Glutamatergic neuron (in vitro differentiated cells): Measurements from ENCODE around the gene WDR38. TPM values are rescaled to one million over a fixed set of nuclear protein-coding genes. Genes with fewer than 3 reads are reported as not detected.

Source experiments
- DNase-seq: peaks from one replicate; pipeline ENCODE4 v3.0.0; 2022
- H3K27ac Mint-ChIP-seq: one replicate; pipeline ENCODE4 v1.8.0; 2020; ENCODE audit warnings: mild to moderate bottlenecking, mixed read lengths, inconsistent platforms; ENCODE audit not compliant: unreplicated experiment
- H3K27me3 Mint-ChIP-seq: one replicate; pipeline ENCODE4 v1.8.0; 2020; ENCODE audit warnings: mild to moderate bottlenecking, moderate library complexity, mixed read lengths, inconsistent platforms; ENCODE audit not compliant: unreplicated experiment
- H3K36me3 Mint-ChIP-seq: one replicate; pipeline ENCODE4 v1.8.0; 2020; ENCODE audit warnings: mild to moderate bottlenecking, mixed read lengths, inconsistent platforms; ENCODE audit not compliant: unreplicated experiment
- H3K4me1 Mint-ChIP-seq: one replicate; pipeline ENCODE4 v1.8.0; 2020; ENCODE audit warnings: mild to moderate bottlenecking, low read depth, mixed read lengths, inconsistent platforms; ENCODE audit not compliant: unreplicated experiment
- H3K4me3 Mint-ChIP-seq: one replicate; pipeline ENCODE4 v1.8.0; 2020; ENCODE audit warnings: mild to moderate bottlenecking, mixed read lengths, inconsistent platforms; ENCODE audit not compliant: unreplicated experiment
- H3K9me3 Mint-ChIP-seq: one replicate; pipeline ENCODE4 v1.8.0; 2020; ENCODE audit warnings: mild to moderate bottlenecking, moderate library complexity, mixed read lengths, inconsistent platforms; ENCODE audit not compliant: unreplicated experiment
- long read RNA-seq: library from polyadenylated mRNA; unstranded; transcript quantifications from one replicate; pipeline ENCODE4 v2.0.0, GENCODE V29; 2020; ENCODE audit not compliant: unreplicated experiment
- total RNA-seq: library from RNA; stranded (reverse); fragmentation: NEBNext Ultra II Directional; extraction: Animal tissue kit (Norgen Biotek cat#: 25700); gene quantifications from one replicate; pipeline ENCODE4 v1.2.1, GENCODE V29; 2021; ENCODE audit not compliant: unreplicated experiment
- TF ChIP-seq, protein P1 (sequence below): fragments of 200-600 bp; sonication (generic); IDR thresholded peaks from one replicate; pipeline ENCODE4 v1.5.0; 2021; ENCODE audit not compliant: partially characterized antibody, unreplicated experiment

The WDR38 gene
- total RNA-seq, result not detected
- long read RNA-seq, result 0 reads

DNA sequence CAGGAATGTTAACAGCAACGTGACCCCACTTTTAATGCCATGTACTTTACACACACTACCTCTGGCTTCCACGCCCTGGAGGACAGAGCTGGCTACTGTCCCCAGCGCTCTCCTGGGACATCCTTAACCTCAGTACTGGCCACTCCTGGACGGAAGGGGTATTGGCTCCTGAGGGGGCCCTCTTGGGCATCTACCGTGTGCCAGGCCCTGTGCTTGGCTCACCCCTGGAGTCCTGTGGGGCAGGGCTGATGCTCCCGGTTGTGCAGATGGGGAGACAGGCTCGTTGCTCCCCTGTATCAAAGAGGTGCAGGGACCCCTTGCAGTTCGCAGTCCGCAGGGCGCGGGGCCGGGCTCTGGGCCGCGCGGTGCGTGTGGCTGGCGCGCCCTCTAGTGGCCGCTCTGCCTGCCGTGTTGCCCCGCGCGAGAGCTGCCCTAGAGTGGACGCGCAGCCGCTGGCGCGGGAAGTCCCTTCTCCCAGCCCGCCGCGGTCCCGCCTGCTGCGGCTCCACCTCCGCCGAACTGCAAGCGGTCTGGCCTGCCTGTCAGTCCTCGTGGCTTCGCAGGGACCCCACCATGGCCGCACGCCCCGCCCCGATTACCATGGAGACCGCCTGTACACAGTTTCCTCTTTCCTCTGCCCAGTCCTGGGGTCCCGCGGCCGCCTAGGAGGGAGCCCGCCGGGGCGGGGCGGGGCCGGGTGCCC is at the start of gene WDR38:
WDR38 (plus strand) TSS at position 632 of the 703 bp plus-strand sequence. CDS start 72 bp downstream, outside the sequence.
- TF ChIP-seq, protein P1, sequence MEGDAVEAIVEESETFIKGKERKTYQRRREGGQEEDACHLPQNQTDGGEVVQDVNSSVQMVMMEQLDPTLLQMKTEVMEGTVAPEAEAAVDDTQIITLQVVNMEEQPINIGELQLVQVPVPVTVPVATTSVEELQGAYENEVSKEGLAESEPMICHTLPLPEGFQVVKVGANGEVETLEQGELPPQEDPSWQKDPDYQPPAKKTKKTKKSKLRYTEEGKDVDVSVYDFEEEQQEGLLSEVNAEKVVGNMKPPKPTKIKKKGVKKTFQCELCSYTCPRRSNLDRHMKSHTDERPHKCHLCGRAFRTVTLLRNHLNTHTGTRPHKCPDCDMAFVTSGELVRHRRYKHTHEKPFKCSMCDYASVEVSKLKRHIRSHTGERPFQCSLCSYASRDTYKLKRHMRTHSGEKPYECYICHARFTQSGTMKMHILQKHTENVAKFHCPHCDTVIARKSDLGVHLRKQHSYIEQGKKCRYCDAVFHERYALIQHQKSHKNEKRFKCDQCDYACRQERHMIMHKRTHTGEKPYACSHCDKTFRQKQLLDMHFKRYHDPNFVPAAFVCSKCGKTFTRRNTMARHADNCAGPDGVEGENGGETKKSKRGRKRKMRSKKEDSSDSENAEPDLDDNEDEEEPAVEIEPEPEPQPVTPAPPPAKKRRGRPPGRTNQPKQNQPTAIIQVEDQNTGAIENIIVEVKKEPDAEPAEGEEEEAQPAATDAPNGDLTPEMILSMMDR, result peak; percentile 99
- peak; percentile 78 for DNase-seq
- H3K27ac Mint-ChIP-seq, result no peak within 1 kb of the TSS
- H3K36me3 Mint-ChIP-seq, result no peaks in the 10 kb centered on the region
- peaks cover 3% of the 10 kb centered on the region for H3K4me1 Mint-ChIP-seq
- peak within 1 kb of the TSS; percentile 59 for H3K4me3 Mint-ChIP-seq
- H3K27me3 Mint-ChIP-seq, result no peaks in the 10 kb centered on the region
- peaks cover 4% of the 10 kb centered on the region for H3K9me3 Mint-ChIP-seq

- Mint-ChIP-seq H3K4me1 (no peaks in the 10 kb centered on the region), H3K4me3 (no peak overlapping the region), H3K27me3 (peaks cover 6% of the 10 kb centered on the region), H3K9me3 (peaks cover 1% of the 10 kb centered on the region), H3K36me3 (no peaks in the 10 kb centered on the region), H3K27ac (no peak overlapping the region)
- no peak for DNase-seq
- TF ChIP-seq, protein P1, result no peak
Measured at GRCh38 chr9:124803911-124804310, 49.3 kb upstream of the WDR38 start.

GRCh38 chr9:124805186-124805585 is 48.1 kb upstream of the WDR38 start:
- Mint-ChIP-seq H3K36me3 (no peaks in the 10 kb centered on the region), H3K27me3 (peaks cover 6% of the 10 kb centered on the region), H3K4me1 (no peaks in the 10 kb centered on the region)

DNA sequence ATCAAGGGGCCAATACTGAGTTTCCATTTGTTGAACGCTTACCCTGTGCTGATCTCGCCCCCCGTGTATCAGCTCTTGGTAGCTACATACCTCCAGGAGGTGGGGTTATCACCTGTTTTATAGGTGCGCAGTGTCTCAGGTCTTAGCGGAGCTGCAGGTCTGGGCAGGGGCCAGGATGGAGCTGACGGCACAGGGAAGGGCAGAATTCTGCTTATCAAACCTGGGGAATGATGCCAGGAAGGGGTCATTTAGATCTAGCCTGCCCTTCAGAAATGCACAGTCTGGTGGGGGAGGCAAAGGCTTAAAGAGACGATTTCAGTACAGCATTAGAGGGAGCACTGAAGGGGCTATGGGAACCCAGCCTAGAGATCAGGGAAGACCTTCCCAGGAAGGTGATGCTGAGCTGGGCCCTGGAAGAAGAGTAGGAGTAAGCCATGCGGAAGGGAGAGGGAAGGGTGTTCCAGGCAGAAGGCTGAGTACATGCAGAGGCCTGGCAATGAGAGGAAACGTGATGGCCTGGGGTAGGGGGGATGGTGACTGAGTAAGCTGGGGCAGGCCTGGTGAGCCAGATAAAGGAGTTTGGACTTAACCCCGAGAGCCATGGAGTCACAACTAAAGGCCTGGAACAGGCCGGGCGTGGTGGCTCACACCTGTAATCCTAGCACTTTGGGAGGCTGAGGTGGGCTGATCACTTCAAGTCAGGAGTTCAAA is 44.9 kb upstream of the WDR38 start:
- Mint-ChIP-seq H3K27ac (no peak overlapping the region), H3K9me3 (peaks cover 5% of the 10 kb centered on the region), H3K4me3 (no peak overlapping the region), H3K4me1 (peaks cover 2% of the 10 kb centered on the region), H3K27me3 (peaks cover 2% of the 10 kb centered on the region), H3K36me3 (no peaks in the 10 kb centered on the region)
- TF ChIP-seq, protein P1, result no peak
- no peak for DNase-seq

More at GRCh38 chr9:124805186-124805585, 48.1 kb upstream of the WDR38 start:
- TF ChIP-seq, protein P1, result no peak
- Mint-ChIP-seq H3K27ac (no peak overlapping the region), H3K4me3 (no peak overlapping the region), H3K9me3 (peaks cover 1% of the 10 kb centered on the region)
- no peak for DNase-seq

DNA sequence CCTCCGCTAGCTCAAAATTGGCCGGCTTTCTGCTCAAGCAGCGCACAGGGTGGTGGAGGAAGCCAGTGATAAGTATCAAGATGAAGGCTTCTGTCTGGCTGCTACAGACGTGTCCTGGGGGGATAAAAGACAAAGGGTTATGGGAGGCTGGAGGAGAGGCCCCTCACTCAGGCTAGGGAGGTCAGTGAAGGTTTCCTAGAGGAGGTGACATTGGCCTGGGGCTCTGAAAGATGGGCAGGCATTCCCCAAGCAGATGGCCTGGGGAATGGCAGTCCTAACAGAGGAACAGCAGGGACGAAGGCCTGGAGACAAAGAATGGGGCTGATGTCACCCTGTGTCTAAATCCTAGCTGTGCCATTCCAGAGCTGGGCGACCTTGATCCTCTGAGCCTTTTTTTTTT is 44.0 kb upstream of the WDR38 start:
- TF ChIP-seq, protein P1, result no peak
- DNase-seq, result no peak
- H3K4me3 Mint-ChIP-seq, result no peak overlapping the region
- peaks cover 5% of the 10 kb centered on the region for H3K9me3 Mint-ChIP-seq
- no peak overlapping the region for H3K27ac Mint-ChIP-seq
- H3K4me1 Mint-ChIP-seq, result peaks cover 2% of the 10 kb centered on the region
- H3K27me3 Mint-ChIP-seq, result peaks cover 2% of the 10 kb centered on the region
- no peaks in the 10 kb centered on the region for H3K36me3 Mint-ChIP-seq
